Measurements from ENCODE around the gene PRTG.

The PRTG gene

GRCh38 chr15:55676507-55676906 lies 66.4 kb downstream of the PRTG start:
- Histone ChIP-seq H3K36me3 (ENCODE audit: control insufficient read depth in 1 of 2, insufficient read depth in 2 of 2, low read depth in 1 of 2, low read length in 2 of 2) (no peaks in the 10 kb centered on the region), H4K91ac (ENCODE audit: low read length) (no peak overlapping the region)

GRCh38 chr15:55673287-55673686 lies 69.7 kb downstream of the PRTG start:
- Histone ChIP-seq H3K4me1 (ENCODE audit: control insufficient read depth, insufficient read depth, low read depth, low read length) (no peaks in the 10 kb centered on the region), H3K27ac (ENCODE audit: low read length, poor library complexity, severe bottlenecking) (no peak overlapping the region), H3K4ac (ENCODE audit: low read depth in 1 of 2, low read length in 2 of 2) (no peak overlapping the region), H3K9me3 (ENCODE audit: control insufficient read depth, low read length) (no peaks in the 10 kb centered on the region), H4K8ac (ENCODE audit: low read length) (no peak overlapping the region), H3K27me3 (ENCODE audit: control insufficient read depth in 1 of 2, insufficient read depth in 1 of 2, low read length in 2 of 2) (no peaks in the 10 kb centered on the region), H3K79me1 (replicated peaks; ENCODE audit: low read length, poor library complexity, severe bottlenecking) (peaks cover under 1% of the 10 kb centered on the region), H2BK15ac (ENCODE audit: low read depth, poor library complexity, severe bottlenecking) (no peak overlapping the region), H2BK12ac (ENCODE audit: low read length in 2 of 2) (no peak overlapping the region), H3K23ac (ENCODE audit: low read length in 2 of 2) (no peak overlapping the region), H3K18ac (ENCODE audit: low read depth in 1 of 2, low read length in 2 of 2) (no peak overlapping the region), H3K14ac (ENCODE audit: low read length in 2 of 2) (no peak overlapping the region), H3K36me3 (ENCODE audit: control insufficient read depth in 1 of 2, insufficient read depth in 2 of 2, low read depth in 1 of 2, low read length in 2 of 2) (peaks cover 0 to 3% of the 10 kb centered on the region in 2 experiments), H3K9ac (ENCODE audit: low read length) (no peak overlapping the region), H2BK120ac (ENCODE audit: low read depth, low read length) (no peak overlapping the region), H2AK5ac (ENCODE audit: low read length, severe bottlenecking) (no peak overlapping the region), H2AFZ (ENCODE audit: low read depth, low read length) (no peak overlapping the region), H3K4me3 (ENCODE audit: insufficient read depth in 1 of 2, low read depth in 1 of 2, low read length in 2 of 2) (no peak overlapping the region), H2BK5ac (ENCODE audit: low read depth, low read length, poor library complexity, severe bottlenecking) (no peak overlapping the region), H3K4me2 (ENCODE audit: low read length, poor library complexity, severe bottlenecking) (no peak overlapping the region), H4K91ac (ENCODE audit: low read length) (no peak overlapping the region)
- no peak for DNase-seq
- WGBS, result 95% methylated on average over 10 of the region's 10 CpGs

More at GRCh38 chr15:55676507-55676906, 66.4 kb downstream of the PRTG start:
- Histone ChIP-seq H3K4me1 (ENCODE audit: control insufficient read depth, insufficient read depth, low read depth, low read length) (no peaks in the 10 kb centered on the region), H3K4me2 (ENCODE audit: low read length, poor library complexity, severe bottlenecking) (no peak overlapping the region), H2AFZ (ENCODE audit: low read depth, low read length) (no peak overlapping the region), H3K4ac (ENCODE audit: low read depth in 1 of 2, low read length in 2 of 2) (no peak overlapping the region), H2BK15ac (ENCODE audit: low read depth, poor library complexity, severe bottlenecking) (no peak overlapping the region), H4K8ac (ENCODE audit: low read length) (no peak overlapping the region), H3K14ac (ENCODE audit: low read length in 2 of 2) (no peak overlapping the region), H3K79me1 (replicated peaks; ENCODE audit: low read length, poor library complexity, severe bottlenecking) (peaks cover 1% of the 10 kb centered on the region), H2BK5ac (ENCODE audit: low read depth, low read length, poor library complexity, severe bottlenecking) (no peak overlapping the region), H3K27me3 (ENCODE audit: control insufficient read depth in 1 of 2, insufficient read depth in 1 of 2, low read length in 2 of 2) (no peaks in the 10 kb centered on the region), H2AK5ac (ENCODE audit: low read length, severe bottlenecking) (no peak overlapping the region), H3K23ac (ENCODE audit: low read length in 2 of 2) (no peak overlapping the region), H2BK120ac (ENCODE audit: low read depth, low read length) (no peak overlapping the region), H2BK12ac (ENCODE audit: low read length in 2 of 2) (no peak overlapping the region), H3K27ac (ENCODE audit: low read length, poor library complexity, severe bottlenecking) (no peak overlapping the region), H3K9ac (ENCODE audit: low read length) (no peak overlapping the region), H3K4me3 (ENCODE audit: insufficient read depth in 1 of 2, low read depth in 1 of 2, low read length in 2 of 2) (no peak overlapping the region), H3K9me3 (ENCODE audit: control insufficient read depth, low read length) (no peaks in the 10 kb centered on the region), H3K18ac (ENCODE audit: low read depth in 1 of 2, low read length in 2 of 2) (no peak overlapping the region)
- 85% methylated on average over 2 of the region's 2 CpGs for WGBS
- DNase-seq, result no peak

- H3K27me3 ChIP-seq (ENCODE audit: control insufficient read depth in 1 of 2, insufficient read depth in 1 of 2, low read length in 2 of 2), result no peaks in the 10 kb centered on the region
- H3K4ac ChIP-seq (ENCODE audit: low read depth in 1 of 2, low read length in 2 of 2), result no peak overlapping the region
- no peak overlapping the region for H2BK15ac ChIP-seq (ENCODE audit: low read depth, poor library complexity, severe bottlenecking)
- H2BK5ac ChIP-seq (ENCODE audit: low read depth, low read length, poor library complexity, severe bottlenecking), result no peak overlapping the region
- no peak overlapping the region for H3K9ac ChIP-seq (ENCODE audit: low read length)
- H4K91ac ChIP-seq (ENCODE audit: low read length), result no peak overlapping the region
- no peak overlapping the region for H3K23ac ChIP-seq (ENCODE audit: low read length in 2 of 2)
- H3K4me1 ChIP-seq (ENCODE audit: control insufficient read depth, insufficient read depth, low read depth, low read length), result no peaks in the 10 kb centered on the region
- no peak overlapping the region for H3K14ac ChIP-seq (ENCODE audit: low read length in 2 of 2)
- no peak overlapping the region for H3K4me2 ChIP-seq (ENCODE audit: low read length, poor library complexity, severe bottlenecking)
- no peak overlapping the region for H2AFZ ChIP-seq (ENCODE audit: low read depth, low read length)
- H2AK5ac ChIP-seq (ENCODE audit: low read length, severe bottlenecking), result no peak overlapping the region
- H2BK12ac ChIP-seq (ENCODE audit: low read length in 2 of 2), result no peak overlapping the region
- H3K36me3 ChIP-seq (ENCODE audit: control insufficient read depth in 1 of 2, insufficient read depth in 2 of 2, low read depth in 1 of 2, low read length in 2 of 2), result peaks cover 0 to 3% of the 10 kb centered on the region in 2 experiments
- no peak overlapping the region for H3K18ac ChIP-seq (ENCODE audit: low read depth in 1 of 2, low read length in 2 of 2)
- peaks cover 2% of the 10 kb centered on the region for H3K79me1 ChIP-seq (replicated peaks; ENCODE audit: low read length, poor library complexity, severe bottlenecking)
- WGBS, result 68% methylated on average over 3 of the region's 3 CpGs
- DNase-seq, result no peak
- H3K27ac ChIP-seq (ENCODE audit: low read length, poor library complexity, severe bottlenecking), result no peak overlapping the region
- H3K4me3 ChIP-seq (ENCODE audit: insufficient read depth in 1 of 2, low read depth in 1 of 2, low read length in 2 of 2), result no peak overlapping the region
- H2BK120ac ChIP-seq (ENCODE audit: low read depth, low read length), result no peak overlapping the region
- no peak overlapping the region for H4K8ac ChIP-seq (ENCODE audit: low read length)
- no peaks in the 10 kb centered on the region for H3K9me3 ChIP-seq (ENCODE audit: control insufficient read depth, low read length)
Observed at GRCh38 chr15:55669270-55669669, 73.7 kb downstream of the PRTG start.

GRCh38 chr15:55665605-55666227 lies 77.2 kb downstream of the PRTG start:
- Histone ChIP-seq H2BK12ac (ENCODE audit: low read length in 2 of 2) (no peak overlapping the region), H4K8ac (ENCODE audit: low read length) (no peak overlapping the region), H3K27ac (ENCODE audit: low read length, poor library complexity, severe bottlenecking) (no peak overlapping the region), H3K27me3 (ENCODE audit: control insufficient read depth in 1 of 2, insufficient read depth in 1 of 2, low read length in 2 of 2) (no peaks in the 10 kb centered on the region), H2BK120ac (ENCODE audit: low read depth, low read length) (no peak overlapping the region), H3K18ac (ENCODE audit: low read depth in 1 of 2, low read length in 2 of 2) (no peak overlapping the region), H3K9ac (ENCODE audit: low read length) (no peak overlapping the region), H3K9me3 (ENCODE audit: control insufficient read depth, low read length) (no peaks in the 10 kb centered on the region), H3K79me1 (replicated peaks; ENCODE audit: low read length, poor library complexity, severe bottlenecking) (peaks cover 2% of the 10 kb centered on the region), H3K4me3 (ENCODE audit: insufficient read depth in 1 of 2, low read depth in 1 of 2, low read length in 2 of 2) (no peak overlapping the region), H4K91ac (ENCODE audit: low read length) (no peak overlapping the region), H2BK5ac (ENCODE audit: low read depth, low read length, poor library complexity, severe bottlenecking) (no peak overlapping the region), H3K4me2 (ENCODE audit: low read length, poor library complexity, severe bottlenecking) (no peak overlapping the region), H3K14ac (ENCODE audit: low read length in 2 of 2) (no peak overlapping the region), H3K36me3 (ENCODE audit: control insufficient read depth in 1 of 2, insufficient read depth in 2 of 2, low read depth in 1 of 2, low read length in 2 of 2) (peaks cover 0 to 3% of the 10 kb centered on the region in 2 experiments), H2AFZ (ENCODE audit: low read depth, low read length) (no peak overlapping the region), H2BK15ac (ENCODE audit: low read depth, poor library complexity, severe bottlenecking) (no peak overlapping the region), H2AK5ac (ENCODE audit: low read length, severe bottlenecking) (no peak overlapping the region), H3K23ac (ENCODE audit: low read length in 2 of 2) (no peak overlapping the region), H3K4ac (ENCODE audit: low read depth in 1 of 2, low read length in 2 of 2) (no peak overlapping the region), H3K4me1 (ENCODE audit: control insufficient read depth, insufficient read depth, low read depth, low read length) (no peaks in the 10 kb centered on the region)
- no peak for DNase-seq
- WGBS, result 100% methylated on average over 2 of the region's 4 CpGs

All from mesenchymal stem cell (in vitro differentiated cells and primary cell).